ENCODE results near the gene NFIC.

The NFIC gene

GRCh38 chr19:3515891-3516422 is 149.6 kb downstream of the NFIC start:
- no peak for DNase-seq (ENCODE audit: extremely low read depth, low read depth)
- TF ChIP-seq CTCF (IDR thresholded peaks at IDR 0.05; ENCODE audit: low read depth, low read length, missing control alignments): no peak
- H3K4me3 ChIP-seq (replicated peaks; ENCODE audit: low read depth, low read length): no peak overlapping the region

- no peak overlapping the region for H3K4me3 ChIP-seq (replicated peaks; ENCODE audit: low read depth, low read length)
- TF ChIP-seq CTCF (IDR thresholded peaks at IDR 0.05; ENCODE audit: low read depth, low read length, missing control alignments): no peak
- no peak for DNase-seq (ENCODE audit: extremely low read depth, low read depth)
Observed at GRCh38 chr19:3516675-3517207, 150.4 kb downstream of the NFIC start.

GRCh38 chr19:3517638-3518037 is 151.3 kb downstream of the NFIC start:
- H3K4me3 ChIP-seq (replicated peaks; ENCODE audit: low read depth, low read length): no peak overlapping the region
- no peak for TF ChIP-seq CTCF (IDR thresholded peaks at IDR 0.05; ENCODE audit: low read depth, low read length, missing control alignments)
- DNase-seq (ENCODE audit: extremely low read depth, low read depth): no peak

GRCh38 chr19:3518255-3518654 is 151.9 kb downstream of the NFIC start:
- no peak for TF ChIP-seq CTCF (IDR thresholded peaks at IDR 0.05; ENCODE audit: low read depth, low read length, missing control alignments)
- H3K4me3 ChIP-seq (replicated peaks; ENCODE audit: low read depth, low read length): no peak overlapping the region
- DNase-seq (ENCODE audit: extremely low read depth, low read depth): no peak

GRCh38 chr19:3518659-3519058 is 152.3 kb downstream of the NFIC start:
- TF ChIP-seq CTCF (IDR thresholded peaks at IDR 0.05; ENCODE audit: low read depth, low read length, missing control alignments): no peak
- H3K4me3 ChIP-seq (replicated peaks; ENCODE audit: low read depth, low read length): no peak overlapping the region
- no peak for DNase-seq (ENCODE audit: extremely low read depth, low read depth)
